Adrenal gland (tissue), 5 donors: ENCODE data around the gene ST8SIA1.
"Not testable (repeated sequence)": the region's sequence is repeated elsewhere in the genome, so short reads cannot be mapped to it uniquely, and the experiment has no call there.

Experiments used
- CTCF ChIP-seq, 6 experiments: fragments of 450-650 bp in 4 of 6; fragments of 200-600 bp in 2 of 6; sonication (generic) in 1 of 6; IDR thresholded peaks; 1 replicate in 5 of 6; 2 replicates in 1 of 6; pipeline versions ENCODE4 v1.5.1 to v1.8.0; 2016 to 2021; ENCODE audit warnings: antibody characterized with exemption in 6 of 6, mild to moderate bottlenecking in 2 of 6, moderate library complexity in 1 of 6
- POLR2A ChIP-seq, 2 donors: fragments of 450-650 bp; IDR thresholded peaks; one replicate each; pipeline ENCODE4 v1.6.1; 2017; ENCODE audit warnings: antibody characterized with exemption in 2 of 2, mild to moderate bottlenecking in 2 of 2, moderate library complexity in 1 of 2
- donor health status: DM: no; HTN: no; CAD: no.

GRCh38 chr12:22146686-22147085 is 187.8 kb downstream of the ST8SIA1 start:
- not testable (repeated sequence) for TF ChIP-seq CTCF, POLR2A (IDR thresholded peaks at IDR 0.05)
